GM18508 (cell line): ENCODE results near the gene PRIMA1.

Experiments
- ATAC-seq: cut with Tn5 transposase; IDR thresholded peaks from one replicate; pipeline ENCODE4 v1.9.1; 2021; ENCODE audit warnings: moderate number of reproducible peaks; ENCODE audit not compliant: insufficient read depth, unreplicated experiment

The PRIMA1 gene

DNA sequence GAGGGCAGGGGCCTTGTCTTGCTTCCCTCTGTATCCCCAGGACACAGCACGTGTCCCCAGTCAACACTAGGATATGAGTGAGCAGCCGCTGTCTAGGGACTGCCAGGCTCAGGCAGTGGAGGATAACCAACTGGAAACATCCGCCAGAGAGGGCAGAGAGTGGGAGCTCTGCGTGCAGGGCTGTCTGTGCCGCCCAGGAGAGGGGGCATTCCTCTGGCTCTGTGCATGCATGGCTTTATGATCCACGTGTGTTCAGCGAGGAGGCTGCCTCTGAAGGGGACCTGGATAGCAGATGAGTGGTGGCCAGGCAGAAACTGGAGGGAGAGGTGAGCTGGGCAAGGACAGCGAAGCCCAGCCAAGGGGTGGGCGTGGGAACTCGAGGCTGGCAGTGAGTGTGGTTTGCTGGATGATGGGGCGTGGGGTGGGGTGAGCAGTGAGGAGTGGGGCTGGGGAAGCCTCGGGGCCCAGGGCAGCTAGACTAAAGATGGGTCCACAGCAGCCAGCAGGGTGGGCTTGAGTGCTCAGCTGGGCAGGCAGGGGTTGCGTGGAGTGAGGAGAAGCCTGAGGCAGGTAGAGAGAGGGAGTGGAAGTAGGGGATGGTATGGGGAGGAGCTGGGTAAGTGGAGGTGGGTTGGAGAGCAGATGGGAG, 72.9 kb downstream of the PRIMA1 start:
- no peak for ATAC-seq

GRCh38 chr14:93714605-93715004, 73.7 kb downstream of the PRIMA1 start:
- no peak for ATAC-seq

DNA sequence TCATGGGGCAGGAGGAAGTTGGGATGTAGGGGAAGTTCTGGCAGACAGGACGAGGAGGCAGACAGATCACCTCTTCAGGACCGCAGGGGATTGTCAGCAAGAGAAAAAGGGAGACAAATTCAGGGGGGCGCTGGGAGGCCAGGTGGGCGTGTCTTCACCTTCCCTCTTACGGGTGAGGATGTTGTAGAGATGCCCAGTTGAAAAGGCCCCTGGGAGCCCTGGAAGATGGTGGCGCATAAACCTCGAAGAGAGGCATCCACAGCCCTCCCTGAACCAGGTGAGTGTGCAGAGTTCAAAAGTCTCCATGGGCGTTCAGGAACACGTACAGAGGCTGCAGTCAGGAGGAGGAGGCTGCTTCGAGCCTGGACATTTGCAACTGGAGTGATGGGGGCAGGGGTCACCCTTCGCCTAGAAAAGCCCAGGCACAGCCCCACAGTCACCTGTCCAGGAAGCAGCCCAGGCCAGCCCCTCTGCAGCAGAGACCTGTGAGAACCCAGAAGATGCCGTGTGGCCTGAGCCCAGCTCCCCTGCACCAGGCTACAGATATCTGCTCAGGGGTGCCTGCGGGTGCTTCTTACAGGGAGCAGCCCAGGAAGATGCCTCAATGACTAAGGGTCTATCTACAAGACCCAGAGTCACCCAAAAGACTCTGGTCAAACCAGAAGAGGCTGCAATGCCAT, 74.4 kb downstream of the PRIMA1 start:
- ATAC-seq = no peak

DNA sequence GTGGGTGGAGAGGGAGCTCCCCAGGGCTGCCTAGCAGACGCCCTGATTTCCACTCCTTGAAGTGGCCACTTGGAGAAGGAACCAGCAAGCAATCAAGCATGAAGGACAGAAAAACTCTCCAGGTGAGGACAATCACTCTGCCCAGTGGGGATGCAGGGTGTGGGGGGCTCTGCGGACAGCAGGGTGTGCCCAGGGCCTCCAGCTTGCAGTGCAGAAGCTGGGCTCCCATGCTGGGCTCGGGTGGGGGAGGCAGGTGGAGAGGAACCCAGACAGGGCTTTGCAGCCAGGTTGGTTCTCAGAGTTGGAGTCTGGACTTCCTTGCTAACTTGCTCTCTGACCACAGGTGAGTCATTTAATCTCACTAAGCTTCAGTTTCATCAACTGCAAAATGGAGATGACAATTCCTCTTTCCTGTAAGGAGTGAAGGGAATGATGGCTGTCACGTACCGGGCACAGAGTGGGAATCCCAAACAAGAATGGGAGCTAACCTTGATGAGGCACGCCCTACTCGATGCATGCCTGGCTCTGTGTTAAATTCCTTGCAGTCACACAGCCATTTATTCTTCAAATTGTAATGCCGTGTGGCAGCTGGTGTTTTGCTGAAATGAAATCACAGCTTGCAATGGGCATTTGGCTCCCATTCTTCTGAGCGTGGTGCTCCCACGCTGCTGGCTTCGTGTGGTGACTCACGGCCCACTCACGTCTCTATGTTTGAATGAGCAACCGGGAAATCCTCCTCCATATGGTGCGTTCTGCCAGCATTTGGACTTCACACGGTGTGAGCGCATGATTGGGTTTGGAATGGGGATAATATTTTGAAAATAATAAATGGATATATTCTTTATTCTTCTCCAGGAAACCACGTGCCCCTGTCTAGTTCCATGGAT, 75.2 kb downstream of the PRIMA1 start:
- no peak for ATAC-seq

DNA sequence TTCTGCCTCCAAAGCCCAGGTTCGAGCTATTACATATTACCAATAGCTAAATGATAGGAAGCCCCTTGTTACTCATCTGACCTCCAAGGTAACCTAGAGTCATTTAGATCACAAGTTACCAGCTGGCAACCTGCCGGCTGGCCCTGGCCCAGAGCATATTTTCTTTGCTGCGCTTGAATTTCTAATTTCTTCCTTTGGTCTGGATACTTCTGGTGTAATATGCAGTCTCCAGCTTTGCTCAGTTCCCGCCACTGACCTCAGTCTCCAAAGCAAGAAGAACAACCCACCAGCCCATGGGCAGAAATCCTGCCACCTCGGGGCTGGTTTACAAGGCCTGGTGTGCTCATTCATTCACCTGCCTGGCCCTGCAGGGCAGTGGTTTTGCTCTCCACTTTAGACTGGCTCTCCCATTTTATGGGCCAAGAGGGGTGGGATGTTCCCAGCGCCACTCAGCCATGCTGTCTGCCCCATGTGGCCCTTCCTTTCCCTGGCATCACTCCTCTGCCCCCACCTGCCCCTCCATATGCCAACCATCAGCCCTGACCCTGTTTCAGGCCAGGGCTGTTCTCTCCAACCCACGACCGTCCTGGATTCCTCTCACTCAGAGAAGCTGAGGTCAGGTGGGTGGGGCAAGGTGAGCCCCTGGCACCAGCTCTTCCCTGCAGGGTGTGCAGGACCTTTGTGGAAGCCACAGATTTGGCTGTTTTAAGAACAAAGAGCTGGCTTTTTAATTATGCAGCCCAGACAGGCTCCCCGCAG, 76.0 kb downstream of the PRIMA1 start:
- ATAC-seq = no peak

GRCh38 chr14:93709249-93709648, 79.0 kb downstream of the PRIMA1 start:
- ATAC-seq = no peak

GRCh38 chr14:93708800-93709199, 79.5 kb downstream of the PRIMA1 start:
- no peak for ATAC-seq

GRCh38 chr14:93708311-93708734, 80.0 kb downstream of the PRIMA1 start:
- ATAC-seq = no peak

- ATAC-seq = no peak
Observed at GRCh38 chr14:93707475-93707874, 80.8 kb downstream of the PRIMA1 start.

GRCh38 chr14:93706360-93706955, 81.8 kb downstream of the PRIMA1 start:
- no peak for ATAC-seq

DNA sequence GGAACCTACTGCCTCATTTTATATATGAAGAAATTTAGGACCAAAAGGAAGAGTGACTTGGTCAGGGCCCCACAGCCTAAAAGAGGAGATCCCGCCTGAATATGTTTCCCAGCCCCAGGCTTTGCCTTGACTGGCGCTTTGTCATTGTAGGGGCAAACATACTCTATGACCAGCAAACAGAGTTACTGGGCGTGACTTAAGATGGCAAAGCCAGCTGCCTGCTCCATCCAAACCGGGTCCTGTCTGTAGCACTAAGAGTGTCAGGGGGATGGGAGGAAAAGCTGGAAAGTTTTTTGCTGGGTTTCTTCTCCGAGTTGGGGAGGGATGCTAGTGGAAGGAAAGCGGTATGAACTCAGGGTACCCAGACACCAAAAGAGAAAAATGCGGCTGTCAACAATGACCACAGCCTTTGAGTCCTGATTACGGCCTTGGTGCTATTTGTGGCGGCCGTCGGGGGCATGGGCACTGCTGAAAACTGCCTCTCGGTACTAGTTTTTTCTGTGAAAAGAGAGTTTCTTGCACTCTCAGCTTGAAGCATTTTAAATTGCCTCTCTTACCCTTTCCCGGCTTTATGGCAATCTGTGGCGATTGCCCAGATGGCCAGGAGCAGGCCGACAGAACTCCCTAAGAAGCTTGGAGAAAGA, 82.7 kb downstream of the PRIMA1 start:
- ATAC-seq = no peak

DNA sequence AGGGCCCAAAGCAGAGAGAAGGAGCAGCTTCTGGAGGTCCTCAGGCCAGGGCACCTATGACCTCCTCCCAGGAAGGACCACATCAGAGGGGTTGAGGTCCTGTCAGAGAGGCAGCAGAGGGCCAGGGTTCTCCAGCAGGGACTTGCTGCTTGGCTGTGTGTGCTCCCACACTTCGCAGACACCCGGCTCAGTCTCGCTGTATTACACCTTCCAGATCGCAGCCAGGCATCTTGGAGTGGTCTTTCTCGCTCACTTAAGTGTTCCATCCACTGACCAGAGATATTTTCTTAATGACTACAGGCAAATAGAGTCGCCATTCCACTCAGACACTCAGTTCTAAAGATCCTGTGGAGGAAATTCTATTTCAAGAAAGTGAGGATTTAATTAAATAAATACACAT, 84.3 kb downstream of the PRIMA1 start:
- no peak for ATAC-seq

GRCh38 chr14:93702946-93703345, 85.3 kb downstream of the PRIMA1 start:
- no peak for ATAC-seq

- ATAC-seq = no peak
Observed at GRCh38 chr14:93701562-93701961, 86.7 kb downstream of the PRIMA1 start.

DNA sequence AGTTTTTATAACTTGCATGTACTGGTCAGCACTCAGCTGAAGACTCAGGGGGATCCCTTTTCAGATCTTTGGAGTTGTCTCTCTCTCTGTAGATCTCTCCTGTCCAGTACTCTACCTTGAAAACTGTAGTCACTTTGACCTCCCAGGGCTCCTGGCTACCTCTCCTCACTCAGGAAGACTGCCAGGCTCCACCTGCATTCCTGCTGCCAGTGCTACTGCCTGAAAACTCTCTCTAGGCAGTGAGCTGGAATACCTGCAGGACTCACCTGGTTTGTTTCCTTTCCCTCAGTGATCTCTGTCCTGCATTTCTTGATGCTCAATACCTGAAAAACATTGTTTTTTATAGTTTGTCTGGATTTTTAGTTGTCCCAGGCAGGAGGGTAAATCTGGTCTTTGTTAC, 87.4 kb downstream of the PRIMA1 start:
- no peak for ATAC-seq

- no peak for ATAC-seq
Observed at GRCh38 chr14:93693914-93694313, 94.4 kb downstream of the PRIMA1 start.

GRCh38 chr14:93691042-93691780, 97.1 kb downstream of the PRIMA1 start:
- ATAC-seq = no peak

GRCh38 chr14:93690146-93690545, 98.1 kb downstream of the PRIMA1 start:
- no peak for ATAC-seq

- ATAC-seq = no peak
Observed at GRCh38 chr14:93688820-93689219, 99.5 kb downstream of the PRIMA1 start.
